NT2/D1 (cell line): ENCODE data around the gene TOPAZ1.

Source experiments
- DNase-seq: peaks from one replicate; pipeline ENCODE4 v3.0.0-alpha.2; 2011; ENCODE audit warnings: low read depth, low spot score
- H3K27me3 ChIP-seq: 2 replicates; pipeline ENCODE4 v1.6.0; 2011; ENCODE audit warnings: mild to moderate bottlenecking; ENCODE audit not compliant: insufficient read length, insufficient read depth
- H3K36me3 ChIP-seq: 2 replicates; pipeline ENCODE4 v1.6.1; 2011; ENCODE audit warnings: mild to moderate bottlenecking, low read length, mixed read lengths; ENCODE audit not compliant: insufficient read depth, insufficient read length
- H3K4me1 ChIP-seq: 2 replicates; pipeline ENCODE4 v1.5.1; 2011; ENCODE audit not compliant: insufficient read depth, insufficient read length
- H3K4me3 ChIP-seq: 2 replicates; pipeline ENCODE4 v1.5.1; 2011; ENCODE audit warnings: low read depth; ENCODE audit not compliant: insufficient read length
- H3K9ac ChIP-seq: 2 replicates; pipeline ENCODE4 v1.6.0; 2011; ENCODE audit warnings: low read depth; ENCODE audit not compliant: insufficient read length
- H3K9me3 ChIP-seq: 2 replicates; pipeline ENCODE4 v1.5.1; 2011; ENCODE audit warnings: mild to moderate bottlenecking, low read length; ENCODE audit not compliant: insufficient read depth
- SUZ12 ChIP-seq: IDR thresholded peaks from 2 replicates; pipeline ENCODE4 v1.6.1; 2011; ENCODE audit not compliant: insufficient read length, insufficient read depth; ENCODE audit errors: extremely low read depth
- YY1 ChIP-seq: IDR thresholded peaks from 2 replicates; pipeline ENCODE4 v1.6.1; 2011; ENCODE audit not compliant: insufficient read length, insufficient read depth
- ZNF274 ChIP-seq: IDR thresholded peaks from 2 replicates; pipeline ENCODE4 v1.6.1; 2011; ENCODE audit warnings: mild to moderate bottlenecking, low read depth, low read length

The TOPAZ1 gene

DNA sequence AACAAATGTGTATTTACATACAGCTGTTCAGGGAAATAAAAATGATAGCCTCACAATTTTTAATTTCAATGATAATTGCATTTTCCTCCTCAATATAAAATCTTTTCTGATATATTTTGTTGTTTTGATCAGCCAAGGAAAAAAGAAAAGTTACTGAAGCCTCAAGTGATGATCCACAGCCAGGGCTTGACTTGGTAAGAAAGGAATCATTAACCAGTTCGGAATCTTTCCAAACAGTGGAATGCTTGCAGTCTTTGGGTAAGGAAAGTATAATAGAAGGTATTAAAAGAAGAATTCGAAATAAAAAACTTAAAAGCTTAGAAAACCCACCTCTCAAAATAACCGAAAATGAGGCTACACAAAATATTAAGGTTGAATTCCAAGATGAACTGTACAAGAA is 1.0 kb downstream of the TOPAZ1 start:
- Histone ChIP-seq H3K36me3 (no peaks in the 10 kb centered on the region), H3K4me3 (no peak overlapping the region), H3K4me1 (no peaks in the 10 kb centered on the region), H3K9ac (no peak overlapping the region), H3K27me3 (peaks cover 2% of the 10 kb centered on the region), H3K9me3 (0 out of 2 replicates have a peak, but pooled peaks cover 2% of the 10 kb centered on the region)
- TF ChIP-seq SUZ12 = no peak
- no peak for TF ChIP-seq YY1
- DNase-seq = no peak

DNA sequence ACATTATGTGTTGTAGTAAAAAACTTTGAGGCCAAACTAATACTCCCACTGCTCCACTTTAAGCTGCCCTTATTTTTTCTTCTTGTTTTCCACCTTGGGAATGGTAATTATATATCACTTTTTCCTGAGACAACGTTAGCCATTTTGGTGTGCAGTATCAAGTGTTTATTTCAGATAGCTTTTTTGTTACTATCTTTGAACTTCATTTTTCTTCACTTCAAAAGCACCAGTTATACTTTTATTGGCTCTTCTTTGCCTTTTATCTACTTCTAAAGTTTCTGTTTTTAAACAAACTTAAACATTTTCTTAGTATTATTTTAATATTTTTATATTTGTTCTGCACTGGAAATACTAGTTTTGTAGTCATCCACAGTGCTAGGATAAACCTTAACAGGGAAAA is 6.5 kb downstream of the TOPAZ1 start:
- Histone ChIP-seq H3K4me3 (no peak overlapping the region), H3K36me3 (no peaks in the 10 kb centered on the region), H3K9ac (no peak overlapping the region), H3K9me3 (peaks cover 15% of the 10 kb centered on the region; the same call in 1 of the 2 replicates), H3K4me1 (no peaks in the 10 kb centered on the region), H3K27me3 (no peaks in the 10 kb centered on the region)
- no peak for DNase-seq
- no peak for TF ChIP-seq SUZ12
- TF ChIP-seq YY1 = no peak
- TF ChIP-seq ZNF274 = no peak

GRCh38 chr3:44252332-44252959 is 10.8 kb downstream of the TOPAZ1 start:
- no peak overlapping the region for H3K4me3 ChIP-seq
- H3K36me3 ChIP-seq = no peaks in the 10 kb centered on the region
- peaks cover 15% of the 10 kb centered on the region; the same call in 1 of the 2 replicates for H3K9me3 ChIP-seq
- H3K27me3 ChIP-seq = no peaks in the 10 kb centered on the region
- no peaks in the 10 kb centered on the region for H3K4me1 ChIP-seq
- TF ChIP-seq ZNF274 (no peak), YY1 (no peak), SUZ12 (no peak)
- no peak for DNase-seq
- H3K9ac ChIP-seq = no peak overlapping the region

DNA sequence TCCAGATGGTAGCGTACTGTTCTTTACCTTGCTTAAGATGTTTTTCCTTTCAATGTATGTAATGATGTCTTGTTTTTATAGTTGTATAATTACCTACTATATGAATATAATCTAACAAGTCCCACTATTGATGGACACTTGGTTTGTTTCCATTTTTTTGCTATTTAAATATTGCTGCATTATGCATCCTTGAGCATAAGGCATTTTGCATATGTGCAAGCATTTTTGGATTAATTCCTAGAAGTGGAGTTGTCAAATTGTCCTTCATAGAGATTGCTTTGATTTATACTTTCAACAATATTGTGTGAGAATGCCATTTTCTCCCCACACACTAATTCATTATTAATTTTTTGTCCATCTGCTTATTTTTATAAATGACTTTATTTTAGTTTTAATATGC is 17.7 kb downstream of the TOPAZ1 start:
- Histone ChIP-seq H3K4me1 (no peaks in the 10 kb centered on the region), H3K9me3 (no peaks in the 10 kb centered on the region), H3K36me3 (no peaks in the 10 kb centered on the region), H3K9ac (no peak overlapping the region), H3K4me3 (no peak overlapping the region), H3K27me3 (no peaks in the 10 kb centered on the region)
- no peak for DNase-seq
- TF ChIP-seq ZNF274 = no peak
- no peak for TF ChIP-seq SUZ12
- TF ChIP-seq YY1 = no peak

GRCh38 chr3:44264146-44264545 is 22.5 kb downstream of the TOPAZ1 start:
- H3K27me3 ChIP-seq = no peaks in the 10 kb centered on the region
- no peaks in the 10 kb centered on the region for H3K4me1 ChIP-seq
- no peak overlapping the region for H3K9ac ChIP-seq
- TF ChIP-seq SUZ12 (no peak), YY1 (no peak), ZNF274 (no peak)
- H3K36me3 ChIP-seq = no peaks in the 10 kb centered on the region
- DNase-seq = no peak
- no peaks in the 10 kb centered on the region for H3K9me3 ChIP-seq
- no peak overlapping the region for H3K4me3 ChIP-seq

DNA sequence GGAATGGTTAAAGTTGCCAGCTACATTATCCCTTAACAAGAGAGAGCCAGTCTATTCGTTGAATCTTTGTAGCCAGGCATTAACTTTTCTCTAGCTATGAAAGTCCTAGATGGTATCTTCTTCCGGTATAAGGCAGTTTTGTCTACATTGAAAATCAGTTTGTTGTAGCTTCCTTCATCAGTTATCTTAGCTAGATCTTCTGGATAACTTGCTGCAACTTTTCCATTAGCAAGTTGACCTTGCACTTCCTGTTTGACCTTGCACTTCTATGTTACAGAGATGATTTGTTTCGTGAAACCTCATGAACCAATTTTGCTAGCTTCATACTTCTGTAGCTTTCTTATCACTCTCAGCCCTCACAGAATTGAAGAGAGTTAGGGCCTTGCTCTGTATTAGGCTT is 24.1 kb downstream of the TOPAZ1 start:
- TF ChIP-seq ZNF274 = no peak
- TF ChIP-seq YY1 = no peak
- no peak for TF ChIP-seq SUZ12
- no peak for DNase-seq
- no peak overlapping the region for H3K9ac ChIP-seq
- no peaks in the 10 kb centered on the region for H3K36me3 ChIP-seq
- no peaks in the 10 kb centered on the region for H3K4me1 ChIP-seq
- H3K4me3 ChIP-seq = no peak overlapping the region
- H3K27me3 ChIP-seq = no peaks in the 10 kb centered on the region
- H3K9me3 ChIP-seq = no peaks in the 10 kb centered on the region

DNA sequence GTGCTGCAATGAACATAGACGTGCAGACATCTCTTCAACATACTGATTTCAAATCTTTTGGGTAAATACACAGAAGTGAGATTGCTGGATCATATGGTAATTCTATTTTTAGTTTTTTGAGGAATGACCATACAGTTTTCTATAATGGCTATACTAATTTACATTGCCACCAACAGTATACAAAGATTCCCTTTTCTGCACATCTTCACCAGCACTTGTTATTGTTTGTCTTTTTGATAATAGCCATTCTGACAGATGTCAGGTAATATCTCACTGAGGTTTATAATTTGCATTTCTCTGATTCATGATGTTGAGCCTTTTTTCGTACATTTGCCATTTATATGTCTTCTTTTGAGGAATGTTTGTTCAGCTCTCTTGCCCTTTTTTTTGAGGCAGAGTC is 30.5 kb downstream of the TOPAZ1 start:
- Histone ChIP-seq H3K9me3 (no peaks in the 10 kb centered on the region), H3K27me3 (no peaks in the 10 kb centered on the region), H3K9ac (no peak overlapping the region), H3K36me3 (no peaks in the 10 kb centered on the region), H3K4me1 (no peaks in the 10 kb centered on the region), H3K4me3 (no peak overlapping the region)
- no peak for DNase-seq
- TF ChIP-seq SUZ12 (no peak), ZNF274 (no peak), YY1 (no peak)

GRCh38 chr3:44277925-44278324 is 36.2 kb downstream of the TOPAZ1 start:
- H3K27me3 ChIP-seq = no peaks in the 10 kb centered on the region

More at GRCh38 chr3:44277925-44278324, 36.2 kb downstream of the TOPAZ1 start:
- H3K9me3 ChIP-seq = no peaks in the 10 kb centered on the region
- no peak for DNase-seq
- no peaks in the 10 kb centered on the region for H3K4me1 ChIP-seq
- H3K4me3 ChIP-seq = no peak overlapping the region
- H3K36me3 ChIP-seq = no peaks in the 10 kb centered on the region
- TF ChIP-seq YY1 (no peak), ZNF274 (no peak), SUZ12 (no peak)
- H3K9ac ChIP-seq = no peak overlapping the region
